Measurements from ENCODE around the gene CPN1.

Gene CPN1

GRCh38 chr10:100024748-100025147 lies 56.9 kb downstream of the CPN1 start:
- no peaks in the 10 kb centered on the region for H3K27me3 ChIP-seq (ENCODE audit: insufficient read depth, low read length, poor library complexity, severe bottlenecking)
- peaks cover 2% of the 10 kb centered on the region for H3K4me1 ChIP-seq (ENCODE audit: insufficient read depth, low read length, poor library complexity, severe bottlenecking)
- no peak overlapping the region for H3K9ac ChIP-seq (ENCODE audit: low read depth, low read length, poor library complexity, severe bottlenecking)
- H4K20me1 ChIP-seq (ENCODE audit: insufficient read depth, low read length, poor library complexity, severe bottlenecking) = no peaks in the 10 kb centered on the region
- no peaks in the 10 kb centered on the region for H3F3A ChIP-seq (ENCODE audit: low read depth)
- no peaks in the 10 kb centered on the region for H3K9me2 ChIP-seq (replicated peaks; ENCODE audit: low read depth, low read length)
- H3K79me2 ChIP-seq (ENCODE audit: insufficient read depth, low read length) = no peaks in the 10 kb centered on the region
- H3K36me3 ChIP-seq (ENCODE audit: insufficient read depth, low read length) = no peaks in the 10 kb centered on the region
- H3K4me2 ChIP-seq (ENCODE audit: low read depth, low read length, poor library complexity, severe bottlenecking) = no peak overlapping the region
- no peak overlapping the region for H3K4me3 ChIP-seq (ENCODE audit: low read length, poor library complexity, severe bottlenecking)
- TF ChIP-seq CTCF (conservative IDR thresholded peaks at IDR 0.05; ENCODE audit: low read length) = no peak
- no peak for TF ChIP-seq EZH2phosphoT487 (IDR thresholded peaks at IDR 0.05; ENCODE audit: borderline replicate concordance)
- no peak overlapping the region for H2AFZ ChIP-seq (ENCODE audit: low read length)
- H3K9me3 ChIP-seq (ENCODE audit: insufficient read depth, low read depth, low read length) = peaks cover 10% of the 10 kb centered on the region; the same call in 1 of the 2 replicates

GRCh38 chr10:100022403-100022802 lies 59.3 kb downstream of the CPN1 start:
- no peaks in the 10 kb centered on the region for H3K27me3 ChIP-seq (ENCODE audit: insufficient read depth, low read length, poor library complexity, severe bottlenecking)
- H3K4me3 ChIP-seq (ENCODE audit: low read length, poor library complexity, severe bottlenecking) = no peak overlapping the region
- TF ChIP-seq EZH2phosphoT487 (IDR thresholded peaks at IDR 0.05; ENCODE audit: borderline replicate concordance) (no peak), CTCF (conservative IDR thresholded peaks at IDR 0.05; ENCODE audit: low read length) (no peak)
- no peaks in the 10 kb centered on the region for H3K36me3 ChIP-seq (ENCODE audit: insufficient read depth, low read length)
- H2AFZ ChIP-seq (ENCODE audit: low read length) = no peak overlapping the region
- no peaks in the 10 kb centered on the region for H4K20me1 ChIP-seq (ENCODE audit: insufficient read depth, low read length, poor library complexity, severe bottlenecking)
- no peaks in the 10 kb centered on the region for H3K9me3 ChIP-seq (ENCODE audit: insufficient read depth, low read depth, low read length)
- H3K4me2 ChIP-seq (ENCODE audit: low read depth, low read length, poor library complexity, severe bottlenecking) = no peak overlapping the region
- no peaks in the 10 kb centered on the region for H3K79me2 ChIP-seq (ENCODE audit: insufficient read depth, low read length)
- H3K9ac ChIP-seq (ENCODE audit: low read depth, low read length, poor library complexity, severe bottlenecking) = no peak overlapping the region
- peaks cover 2% of the 10 kb centered on the region for H3K4me1 ChIP-seq (ENCODE audit: insufficient read depth, low read length, poor library complexity, severe bottlenecking)
- no peaks in the 10 kb centered on the region for H3K9me2 ChIP-seq (replicated peaks; ENCODE audit: low read depth, low read length)
- no peaks in the 10 kb centered on the region for H3F3A ChIP-seq (ENCODE audit: low read depth)

- Histone ChIP-seq H3K9me3 (ENCODE audit: insufficient read depth, low read depth, low read length) (no peaks in the 10 kb centered on the region), H2AFZ (ENCODE audit: low read length) (peak overlapping the region; percentile 36), H3K27me3 (ENCODE audit: insufficient read depth, low read length, poor library complexity, severe bottlenecking) (no peaks in the 10 kb centered on the region), H3F3A (ENCODE audit: low read depth) (no peaks in the 10 kb centered on the region), H3K4me1 (ENCODE audit: insufficient read depth, low read length, poor library complexity, severe bottlenecking) (peaks cover 2% of the 10 kb centered on the region), H3K4me2 (ENCODE audit: low read depth, low read length, poor library complexity, severe bottlenecking) (no peak overlapping the region), H3K9me2 (replicated peaks; ENCODE audit: low read depth, low read length) (no peaks in the 10 kb centered on the region), H3K79me2 (ENCODE audit: insufficient read depth, low read length) (no peaks in the 10 kb centered on the region), H3K36me3 (ENCODE audit: insufficient read depth, low read length) (no peaks in the 10 kb centered on the region), H3K9ac (ENCODE audit: low read depth, low read length, poor library complexity, severe bottlenecking) (no peak overlapping the region), H3K4me3 (ENCODE audit: low read length, poor library complexity, severe bottlenecking) (no peak overlapping the region), H4K20me1 (ENCODE audit: insufficient read depth, low read length, poor library complexity, severe bottlenecking) (no peaks in the 10 kb centered on the region)
- no peak for TF ChIP-seq CTCF (conservative IDR thresholded peaks at IDR 0.05; ENCODE audit: low read length)
- TF ChIP-seq EZH2phosphoT487 (IDR thresholded peaks at IDR 0.05; ENCODE audit: borderline replicate concordance) = no peak
Measured at GRCh38 chr10:100021322-100021721, 60.3 kb downstream of the CPN1 start.
